ENCODE data around the gene EVPL. TPM values are rescaled to one million over a fixed set of nuclear protein-coding genes. Genes with fewer than 3 reads are reported as not detected.

Gene EVPL
- total and polyA plus RNA-seq, 2 of the 13 experiments (the other 11 are each of a cell fraction or from before 2014, with no cell fraction given), result 2.1 to 8.2 TPM

DNA sequence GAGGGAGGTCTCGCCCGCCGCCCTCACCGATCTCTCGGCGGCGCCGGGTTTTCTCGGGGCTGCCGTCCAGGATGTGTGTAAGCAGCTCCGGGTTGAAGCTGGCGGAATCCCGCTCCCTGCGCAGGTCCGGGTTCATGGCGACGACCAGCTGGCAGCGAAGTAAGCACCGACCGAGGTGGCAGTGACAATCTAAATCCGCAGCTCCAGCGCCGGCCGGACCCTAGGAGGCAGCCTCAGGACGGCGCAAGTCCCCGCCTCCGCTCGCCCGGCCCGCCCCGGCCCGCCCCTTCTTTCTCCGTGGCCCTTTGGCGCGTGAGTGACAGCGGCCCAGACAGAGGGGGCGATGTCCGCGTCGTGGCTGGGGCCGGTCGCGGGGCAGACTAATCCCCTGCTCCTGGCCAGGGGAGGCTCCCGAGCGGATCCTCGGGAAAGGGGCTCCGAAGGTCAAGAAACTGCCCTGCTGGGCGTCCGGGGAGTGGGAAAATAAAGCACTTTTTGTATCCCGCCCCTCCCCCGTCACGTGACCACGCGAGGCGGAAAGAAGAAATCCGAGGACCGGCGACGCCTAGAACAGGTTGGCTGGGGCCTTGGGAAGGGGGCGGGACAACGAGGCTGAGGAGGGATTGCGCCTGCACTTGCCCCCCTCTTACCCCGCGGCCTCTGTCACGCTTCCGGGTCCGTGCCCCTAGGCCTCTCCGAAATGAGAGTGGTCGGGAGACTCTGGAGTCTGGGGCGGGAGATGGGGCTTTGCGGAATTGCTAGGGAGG lies 48.0 kb downstream of the EVPL start, which contains the start of the genes ACOX1 and TEN1 (continued):
- TF ChIP-seq CREB3 (CRISPR knock-in tag; IDR thresholded peaks at IDR 0.05) (no peak; the same call in 1 of the 2 replicates), ZNF263 (CRISPR knock-in tag; IDR thresholded peaks at IDR 0.05) (peak; percentile 30; the same call in 1 of the 2 replicates), PHF21A (CRISPR knock-in tag; IDR thresholded peaks at IDR 0.05) (peak; percentile 96), ZNF839 (CRISPR knock-in tag; IDR thresholded peaks at IDR 0.05; ENCODE audit: borderline replicate concordance) (peak; percentile 79), NR2F6 (IDR thresholded peaks at IDR 0.05) (peak; percentile 68), NR2F6 (CRISPR knock-in tag; IDR thresholded peaks at IDR 0.05) (peak; percentile 15), ZBTB34 (CRISPR knock-in tag; IDR thresholded peaks at IDR 0.05) (peak; percentile 37), STAT5B (CRISPR knock-in tag; IDR thresholded peaks at IDR 0.05) (peak; percentile 14; the same call in 1 of the 2 replicates), ELF4 (CRISPR knock-in tag; IDR thresholded peaks at IDR 0.05; ENCODE audit: borderline replicate concordance) (peak; percentile 98), ZFY (CRISPR knock-in tag; IDR thresholded peaks at IDR 0.05) (peak; percentile 89), ZNF180 (CRISPR knock-in tag; IDR thresholded peaks at IDR 0.05; ENCODE audit: borderline replicate concordance, low read depth) (no peak), NFAT5 (CRISPR knock-in tag; IDR thresholded peaks at IDR 0.05) (0 out of 2 replicates have a peak, but pooled peaks have one; percentile 78), SKI (IDR thresholded peaks at IDR 0.05; ENCODE audit: partially characterized antibody) (peak; percentile 93), KAT7 (CRISPR knock-in tag; IDR thresholded peaks at IDR 0.05; ENCODE audit: borderline replicate concordance) (peak; percentile 39; the same call in 1 of the 2 replicates), ZMYM4 (CRISPR knock-in tag; IDR thresholded peaks at IDR 0.05) (peak; percentile 74), E2F5 (CRISPR knock-in tag; conservative IDR thresholded peaks at IDR 0.05) (no peak), SRF (IDR thresholded peaks at IDR 0.05; ENCODE audit: low read depth, low read length) (no peak), THAP7 (CRISPR knock-in tag; IDR thresholded peaks at IDR 0.05) (peak; percentile 93; the same call in 1 of the 2 replicates)

All from HepG2 (cell line).